Neural progenitor cell (in vitro differentiated cells): ENCODE measurements around the gene ERICH6.

Experiments
- CTCF ChIP-seq: fragments of 200-600 bp; sonication (generic); IDR thresholded peaks from 2 replicates; pipeline ENCODE4 v1.5.1; 2017; ENCODE audit warnings: antibody characterized with exemption, mild to moderate bottlenecking
- EZH2phosphoT487 ChIP-seq: fragments of 200-600 bp; sonication (generic); IDR thresholded peaks from 2 replicates; pipeline ENCODE4 v1.6.1; 2017; ENCODE audit warnings: antibody characterized with exemption

- TF ChIP-seq EZH2phosphoT487 (no peak), CTCF (no peak)
These were observed 92.9 kb downstream of the ERICH6 start for GRCh38 chr3:150610785-150611184.
